ENCODE results near the gene TIGD1.
"Not testable (repeated sequence)": the region's sequence is repeated elsewhere in the genome, so short reads cannot be mapped to it uniquely, and the experiment has no call there.

The TIGD1 gene

DNA sequence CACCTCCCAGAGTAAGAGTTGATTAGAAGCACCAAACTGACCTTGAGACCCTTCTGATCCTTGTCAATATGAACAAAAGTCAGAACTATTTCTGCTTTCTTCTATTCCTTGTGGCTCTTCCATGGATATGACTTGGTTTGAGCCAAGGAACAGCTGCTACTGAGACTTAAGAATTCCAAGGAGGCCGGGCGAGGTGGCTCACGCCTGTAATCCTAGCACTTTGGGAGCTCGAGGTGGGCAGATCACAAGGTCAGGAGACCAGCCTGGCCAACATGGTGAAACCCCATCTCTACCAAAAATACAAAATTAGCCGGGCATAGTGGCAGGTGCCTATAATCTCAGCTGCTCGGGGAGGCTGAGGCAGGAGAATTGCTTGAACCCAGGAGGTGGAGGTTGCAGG is 20.1 kb upstream of the TIGD1 start:
- DNase-seq (ENCODE audit: low read depth): not testable (repeated sequence)

DNA sequence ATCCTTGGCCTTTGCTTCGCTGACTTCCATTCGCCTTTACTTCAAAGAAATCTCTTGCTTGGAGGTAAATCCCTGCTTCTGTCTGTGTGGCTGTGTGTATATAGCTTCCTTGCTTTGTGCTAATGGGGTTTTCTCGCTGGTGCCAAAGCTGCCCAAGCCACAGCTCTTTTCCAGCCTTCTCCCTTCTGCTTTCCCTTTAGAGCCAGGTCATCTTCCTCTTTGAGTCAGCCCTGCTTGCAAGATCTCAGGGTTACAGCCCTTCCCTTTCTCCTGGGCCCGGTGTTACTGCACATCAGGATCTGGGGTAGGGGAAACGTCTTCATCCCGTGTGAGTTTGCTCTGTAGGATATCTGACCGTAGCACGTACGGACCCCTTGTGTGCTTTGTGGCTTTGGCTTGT is 19.2 kb upstream of the TIGD1 start:
- DNase-seq (ENCODE audit: low read depth): no peak

DNA sequence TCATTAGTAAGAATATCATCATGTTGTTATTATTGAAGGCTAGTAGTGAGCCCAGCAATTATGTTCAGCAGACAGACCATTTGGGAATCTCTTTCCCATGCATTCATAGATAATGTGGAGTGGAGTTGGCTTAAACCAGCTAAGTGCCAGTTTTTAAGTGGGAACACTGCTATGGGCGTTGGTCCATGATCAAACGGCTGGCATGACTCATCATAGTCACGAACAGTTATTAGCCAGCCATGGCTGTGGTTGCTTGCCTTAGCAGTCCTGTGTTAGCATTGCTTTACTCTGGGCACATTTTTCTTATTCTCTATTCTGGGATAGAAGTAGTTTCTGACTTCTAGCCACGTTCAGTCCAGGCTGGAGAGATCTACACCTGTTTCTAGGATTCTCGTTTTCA is 17.8 kb upstream of the TIGD1 start:
- no peak for DNase-seq (ENCODE audit: low read depth)

DNA sequence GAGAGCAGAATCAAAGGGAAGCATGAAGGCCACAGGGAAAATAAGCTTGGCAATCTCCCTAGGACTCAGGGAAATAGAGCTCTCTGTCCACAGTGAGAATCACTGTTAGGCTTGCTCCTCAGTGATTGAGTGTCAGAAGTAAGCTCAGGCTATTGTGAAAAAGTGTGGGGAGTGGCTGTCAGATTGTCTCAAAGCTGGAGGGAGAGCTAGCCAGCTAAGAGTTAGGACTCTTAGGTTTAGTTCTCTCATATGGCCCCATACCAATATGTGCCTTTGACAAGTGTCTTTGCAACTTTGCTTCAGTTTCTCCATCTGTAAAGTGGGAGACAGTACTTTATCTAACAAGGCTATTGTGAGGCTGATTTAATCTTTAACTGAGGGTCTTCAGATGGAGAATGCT is 17.4 kb upstream of the TIGD1 start:
- no peak for DNase-seq (ENCODE audit: low read depth)

DNA sequence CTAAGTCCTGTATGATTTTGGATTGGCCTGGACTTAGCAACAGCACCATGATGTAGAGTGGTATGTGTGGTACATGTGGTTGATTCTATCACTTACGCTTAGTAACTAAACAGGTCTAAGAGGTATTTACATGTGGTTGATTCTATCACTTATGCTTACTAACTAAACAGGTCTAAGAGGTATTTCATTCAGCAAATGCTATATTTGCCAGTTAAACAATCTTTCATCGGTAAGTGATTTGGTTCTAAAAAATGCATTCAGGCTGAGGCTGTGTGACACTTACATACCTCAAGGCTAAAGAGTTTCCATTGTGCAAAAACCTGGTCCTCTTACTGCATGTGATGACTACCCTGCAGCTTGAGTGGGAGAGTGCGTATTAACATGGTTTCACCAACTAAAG is 13.2 kb upstream of the TIGD1 start:
- no peak for DNase-seq (ENCODE audit: low read depth)

DNA sequence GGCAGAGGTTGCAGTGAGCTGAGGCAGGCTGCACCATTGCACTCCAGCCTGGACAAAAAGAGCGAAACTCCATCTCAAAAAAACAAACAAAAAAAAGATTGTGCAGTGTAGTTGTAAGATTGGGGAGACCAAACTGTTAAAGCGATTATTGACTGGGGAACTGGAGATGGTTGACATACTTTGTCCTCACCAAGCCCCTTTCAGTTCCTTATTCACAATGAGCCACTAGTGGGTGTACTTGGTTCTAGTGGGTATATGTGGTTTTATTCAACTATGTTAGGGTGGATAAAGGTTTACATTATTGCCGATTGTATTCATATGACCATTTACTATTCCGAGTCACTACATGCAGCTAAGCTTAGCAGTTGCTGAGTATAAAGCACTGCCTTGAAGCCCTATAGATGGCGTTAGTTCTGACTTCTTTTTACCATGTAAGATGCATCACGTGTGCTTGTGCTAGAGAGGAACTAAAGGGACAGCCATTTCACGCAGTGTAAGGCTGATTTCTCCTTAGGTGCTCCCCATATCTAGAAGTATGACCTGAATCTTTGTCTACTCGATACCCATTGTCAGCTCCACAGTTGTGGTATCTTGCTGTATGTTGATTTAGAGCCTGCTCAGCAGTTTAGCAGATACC is 12.3 kb upstream of the TIGD1 start:
- no peak for DNase-seq (ENCODE audit: low read depth)

DNA sequence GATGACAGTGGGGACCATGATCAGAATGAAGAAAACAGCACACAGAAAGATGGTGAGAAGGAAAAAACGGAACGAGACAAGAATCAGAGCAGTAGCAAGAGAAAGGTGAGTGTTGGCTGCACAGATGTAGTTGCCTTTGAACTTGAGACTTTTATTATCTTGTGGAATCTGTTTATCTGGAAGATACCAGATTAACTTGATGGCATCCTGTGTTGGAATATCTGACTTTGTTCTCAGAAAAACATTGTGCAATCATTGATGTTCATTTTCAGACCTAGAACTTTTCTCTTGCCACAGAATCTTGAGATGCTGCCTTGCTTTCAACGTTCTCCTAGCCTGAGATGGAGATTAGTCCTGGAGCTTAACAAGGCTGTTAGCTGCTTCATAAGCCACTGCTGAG is 6.1 kb upstream of the TIGD1 start:
- no peak for DNase-seq (ENCODE audit: low read depth)

DNA sequence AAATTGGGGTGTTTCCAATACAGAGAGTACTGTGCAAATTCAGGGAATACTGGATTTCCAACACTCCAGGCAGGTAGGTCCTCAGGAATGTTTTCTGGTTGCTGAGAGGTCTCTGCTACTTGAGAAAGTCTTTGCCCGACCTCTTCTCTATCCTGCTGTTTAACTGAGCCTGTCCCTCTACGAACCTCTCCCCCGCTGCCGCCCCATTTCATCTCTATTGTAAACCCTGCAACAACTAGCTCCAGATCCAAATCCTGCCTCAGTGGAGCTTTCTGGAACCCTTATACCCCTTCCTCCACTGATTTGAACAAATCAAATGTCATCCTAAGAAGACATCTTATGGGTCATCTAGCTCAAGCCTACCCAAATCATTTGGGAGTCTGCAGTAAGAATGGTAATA is 1.4 kb upstream of the TIGD1 start:
- DNase-seq (ENCODE audit: low read depth): no peak

DNA sequence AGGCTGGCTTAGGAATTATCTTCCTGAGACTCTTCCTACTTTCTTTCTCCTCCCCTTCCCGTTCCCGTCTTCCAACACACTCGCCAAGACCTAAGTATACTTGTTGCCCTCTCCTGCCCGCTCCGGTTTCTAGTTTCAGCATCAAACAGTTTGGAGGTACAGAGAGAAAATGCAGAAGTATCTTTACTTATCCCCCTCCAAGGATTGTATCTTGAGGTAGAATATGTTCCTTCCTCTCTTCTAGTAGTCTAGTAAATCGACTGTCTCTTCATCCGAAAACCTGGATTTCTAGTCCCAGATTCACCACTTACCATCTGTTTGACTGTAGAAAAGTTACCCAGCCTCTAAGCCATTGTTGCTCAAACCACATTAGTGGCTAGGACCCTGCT is 887 bp upstream of the TIGD1 start:
- no peak for DNase-seq (ENCODE audit: low read depth)

DNA sequence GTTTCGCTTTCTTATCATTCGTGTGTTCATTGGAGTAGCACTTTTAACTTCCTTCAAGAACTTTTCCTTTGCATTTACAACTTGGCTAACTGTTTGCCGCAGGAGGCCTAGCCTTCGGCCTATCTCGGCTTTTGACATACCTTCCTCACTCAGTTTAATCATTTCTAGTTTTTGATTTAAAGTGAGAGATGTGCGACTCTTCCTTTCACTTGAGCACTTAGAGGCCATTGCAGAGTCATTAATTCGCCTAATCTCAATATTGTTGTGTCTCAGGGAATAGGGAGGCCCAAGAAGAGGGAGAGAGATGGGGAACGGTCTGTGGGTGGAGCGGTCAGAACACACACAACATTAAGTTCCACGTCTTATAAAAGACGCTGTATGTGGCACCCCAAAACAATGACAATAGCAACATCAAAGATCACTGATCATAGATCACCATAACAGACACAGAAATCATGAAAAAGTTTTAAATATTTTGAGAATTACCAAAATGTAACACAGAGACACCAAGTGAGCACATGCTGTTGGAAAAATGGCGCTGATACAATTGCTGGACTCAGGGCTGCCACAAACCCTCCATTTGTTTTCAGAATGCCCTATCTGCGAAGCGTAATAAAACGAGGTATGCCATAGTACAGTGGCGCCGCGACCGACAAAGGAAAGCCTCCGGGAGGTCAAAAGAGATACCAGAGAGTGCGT is 553 bp downstream of the TIGD1 start:
- no peak for DNase-seq (ENCODE audit: low read depth)

DNA sequence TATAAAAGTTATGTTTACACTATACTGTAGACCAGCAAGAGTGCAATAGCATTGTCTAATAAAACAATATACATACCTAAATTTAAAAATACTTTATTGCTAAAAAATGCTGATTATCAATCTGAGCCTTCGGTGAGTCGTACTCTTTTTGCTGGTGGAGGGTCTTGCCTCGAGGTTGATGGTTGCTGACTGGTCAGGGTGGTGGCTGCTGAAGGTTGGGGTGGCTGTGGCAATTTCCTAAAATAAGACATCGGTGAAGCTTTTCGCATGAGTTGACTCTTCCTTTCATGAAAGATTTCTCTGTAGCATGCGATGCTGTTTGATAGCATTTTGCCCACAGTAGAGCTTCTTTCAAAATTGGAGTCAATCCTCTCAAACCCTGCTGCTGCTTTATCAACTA is 2.4 kb downstream of the TIGD1 start:
- DNase-seq (ENCODE audit: low read depth): no peak

DNA sequence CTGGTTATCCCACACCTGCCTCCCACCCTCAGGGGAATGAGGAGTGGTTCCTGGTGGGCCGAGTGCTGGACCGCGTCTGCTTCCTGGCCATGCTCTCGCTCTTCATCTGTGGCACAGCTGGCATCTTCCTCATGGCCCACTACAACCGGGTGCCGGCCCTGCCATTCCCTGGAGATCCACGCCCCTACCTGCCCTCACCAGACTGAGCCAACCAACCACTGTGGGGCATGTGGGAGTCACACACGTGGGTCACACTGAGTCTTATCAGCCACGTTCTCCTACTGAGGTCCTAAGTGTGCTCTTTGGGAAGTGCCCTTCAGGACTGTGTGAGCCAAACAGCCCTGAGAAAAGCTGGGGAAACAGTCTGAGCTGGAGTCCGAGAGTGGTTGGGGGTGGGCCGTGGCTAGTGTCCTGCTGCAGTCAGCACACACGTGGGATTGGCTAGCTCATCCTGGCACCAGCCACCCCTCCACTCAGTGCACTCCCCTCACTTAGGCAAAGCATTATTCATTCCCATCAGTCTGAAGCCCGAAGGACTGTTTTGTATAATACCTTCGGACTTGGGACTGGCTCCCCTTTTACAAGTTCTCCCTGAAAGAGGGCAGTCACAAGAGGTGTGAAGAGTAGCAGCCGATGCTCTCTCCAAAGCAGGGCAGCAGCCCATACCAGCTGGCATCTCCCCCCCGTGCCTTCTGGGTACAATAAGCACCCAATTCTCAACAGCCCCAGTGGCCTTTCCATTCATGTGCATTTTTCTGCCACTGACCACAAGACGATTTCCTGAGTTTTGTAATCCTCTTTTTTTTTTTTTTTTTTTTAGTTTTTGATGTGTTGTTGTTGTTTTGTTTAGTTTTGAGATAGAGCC is 4.6 kb downstream of the TIGD1 start:
- no peak for DNase-seq (ENCODE audit: low read depth)

DNA sequence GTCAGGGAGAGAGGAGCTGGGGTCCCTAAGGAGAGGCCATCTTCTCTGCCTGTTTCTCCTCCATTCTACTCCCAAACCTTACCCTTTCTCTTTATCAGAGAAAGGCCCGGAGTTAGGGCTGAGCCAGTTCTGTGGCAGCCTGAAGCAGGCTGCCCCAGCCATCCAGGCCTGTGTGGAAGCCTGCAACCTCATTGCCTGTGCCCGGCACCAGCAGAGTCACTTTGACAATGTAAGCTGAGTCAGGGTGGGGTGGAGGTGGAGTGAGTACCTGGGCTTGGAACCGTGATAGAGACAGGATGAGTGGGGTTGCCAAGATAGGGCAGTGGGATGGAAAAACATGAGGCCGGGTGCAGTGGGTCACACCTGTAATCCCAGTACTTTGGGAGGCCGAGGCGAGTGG is 5.7 kb downstream of the TIGD1 start:
- DNase-seq (ENCODE audit: low read depth): no peak

DNA sequence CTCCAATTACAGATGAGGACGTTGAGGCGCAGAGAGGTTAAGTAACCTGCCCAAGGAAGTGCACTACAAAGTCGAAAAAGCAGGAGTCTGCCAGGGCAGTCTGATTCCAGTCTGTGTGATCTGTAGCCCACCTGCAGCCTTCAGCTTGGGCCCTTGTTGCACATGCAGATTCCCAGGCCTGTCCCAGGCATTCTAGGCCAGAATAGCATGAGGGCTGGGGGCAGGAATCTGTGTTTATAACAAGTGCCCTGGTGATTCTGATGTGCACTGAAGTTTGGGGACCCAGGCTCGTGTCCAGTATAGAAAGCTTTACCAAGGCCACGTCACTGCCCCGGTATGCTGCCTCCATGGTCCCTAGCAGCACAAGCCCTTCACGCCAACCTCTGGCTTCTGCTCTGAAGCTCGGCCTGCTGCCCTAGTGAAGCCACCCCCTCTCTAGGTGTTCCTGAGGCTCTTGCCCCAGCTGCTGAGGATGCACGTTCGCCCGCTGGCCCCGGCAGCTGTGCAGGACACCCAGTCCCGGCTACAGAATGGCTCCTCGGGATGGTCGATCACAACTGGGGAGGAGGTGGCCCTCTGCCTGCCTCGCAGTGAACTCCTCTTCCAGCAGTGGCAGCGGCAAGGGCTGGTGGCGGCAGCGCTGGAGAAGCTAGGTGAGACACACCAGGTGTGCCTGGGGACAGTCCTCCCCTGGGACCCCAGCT is 6.3 kb downstream of the TIGD1 start:
- no peak for DNase-seq (ENCODE audit: low read depth)

DNA sequence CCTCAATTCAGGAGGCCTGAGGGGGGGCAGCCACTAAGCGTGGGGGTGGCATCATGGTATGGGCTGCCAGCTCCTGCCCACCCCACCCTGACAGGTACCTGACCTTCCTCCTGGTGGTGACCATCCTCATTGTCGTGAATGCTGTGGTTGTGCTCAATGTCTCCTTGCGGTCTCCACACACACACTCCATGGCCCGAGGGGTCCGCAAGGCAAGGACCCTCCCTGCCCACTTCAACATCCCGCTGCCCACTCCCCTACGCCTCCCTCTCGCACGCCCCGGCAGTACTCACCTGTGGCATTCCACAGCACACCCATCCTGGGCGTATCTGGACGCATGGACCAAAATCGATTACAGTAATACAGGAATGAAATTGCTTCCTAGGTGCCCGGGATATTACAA is 6.9 kb downstream of the TIGD1 start:
- no peak for DNase-seq (ENCODE audit: low read depth)

DNA sequence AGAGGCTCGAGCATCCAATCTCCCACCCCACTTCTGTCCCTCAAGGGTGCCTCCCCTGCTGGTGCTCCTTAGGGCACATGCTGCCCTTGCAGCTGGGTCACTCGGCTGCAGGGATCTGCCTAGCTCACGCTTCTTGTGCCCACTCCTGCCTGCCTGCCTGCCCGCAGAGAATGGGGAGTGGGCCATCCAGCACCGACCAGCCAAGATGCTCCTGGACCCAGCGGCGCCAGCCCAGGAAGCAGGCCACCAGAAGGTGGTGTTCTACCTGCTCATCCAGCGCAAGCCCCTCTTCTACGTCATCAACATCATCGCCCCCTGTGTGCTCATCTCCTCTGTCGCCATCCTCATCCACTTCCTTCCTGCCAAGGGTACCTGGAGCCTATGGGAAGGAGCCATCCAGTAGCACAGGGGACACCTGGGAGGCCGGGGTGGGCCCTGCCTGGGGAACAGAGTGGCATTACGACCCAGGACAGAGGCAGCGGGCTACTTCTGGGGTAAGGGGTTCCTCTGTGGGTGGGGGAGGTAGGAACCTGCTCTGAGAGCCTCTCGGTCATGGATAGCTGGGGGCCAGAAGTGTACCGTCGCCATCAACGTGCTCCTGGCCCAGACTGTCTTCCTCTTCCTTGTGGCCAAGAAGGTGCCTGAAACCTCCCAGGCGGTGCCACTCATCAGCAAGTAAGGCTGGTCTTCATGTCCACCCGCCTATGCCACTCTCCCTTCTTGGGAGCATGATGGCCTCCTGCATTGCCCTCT is 7.5 kb downstream of the TIGD1 start:
- no peak for DNase-seq (ENCODE audit: low read depth)

DNA sequence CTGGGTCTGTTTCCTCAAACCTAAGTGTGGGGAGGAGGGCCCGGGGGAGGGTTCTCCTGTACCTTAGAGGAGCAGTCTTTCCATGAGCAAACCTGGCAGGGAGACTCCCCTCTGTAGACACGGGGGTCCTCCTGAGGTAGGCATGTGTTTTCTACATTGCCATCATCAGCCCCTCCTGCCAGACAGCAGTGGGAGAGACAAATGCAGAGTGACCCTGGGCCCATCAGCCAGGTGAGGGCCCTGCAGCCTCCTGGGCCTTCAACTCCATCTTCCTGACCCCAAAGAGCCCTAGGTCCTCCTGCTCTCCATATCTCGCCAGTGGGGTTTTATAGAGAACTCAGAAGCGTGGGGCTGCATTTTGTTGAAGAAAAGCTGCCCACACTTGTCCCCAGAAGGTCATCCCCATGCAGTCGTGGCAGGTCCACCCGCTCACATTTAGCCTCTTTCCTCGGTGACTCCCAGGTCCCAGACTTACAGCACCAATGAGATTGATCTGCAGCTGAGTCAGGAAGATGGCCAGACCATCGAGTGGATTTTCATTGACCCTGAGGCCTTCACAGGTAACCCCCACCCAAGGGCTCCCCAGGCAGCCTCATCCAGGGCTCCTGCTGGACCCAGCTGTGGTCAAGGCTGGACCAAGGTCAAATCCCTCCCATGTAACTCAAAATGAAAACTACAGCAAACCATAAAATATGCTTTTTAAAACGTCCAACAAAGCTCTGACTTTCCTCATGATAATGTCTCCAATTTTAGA is 8.2 kb downstream of the TIGD1 start:
- no peak for DNase-seq (ENCODE audit: low read depth)

DNA sequence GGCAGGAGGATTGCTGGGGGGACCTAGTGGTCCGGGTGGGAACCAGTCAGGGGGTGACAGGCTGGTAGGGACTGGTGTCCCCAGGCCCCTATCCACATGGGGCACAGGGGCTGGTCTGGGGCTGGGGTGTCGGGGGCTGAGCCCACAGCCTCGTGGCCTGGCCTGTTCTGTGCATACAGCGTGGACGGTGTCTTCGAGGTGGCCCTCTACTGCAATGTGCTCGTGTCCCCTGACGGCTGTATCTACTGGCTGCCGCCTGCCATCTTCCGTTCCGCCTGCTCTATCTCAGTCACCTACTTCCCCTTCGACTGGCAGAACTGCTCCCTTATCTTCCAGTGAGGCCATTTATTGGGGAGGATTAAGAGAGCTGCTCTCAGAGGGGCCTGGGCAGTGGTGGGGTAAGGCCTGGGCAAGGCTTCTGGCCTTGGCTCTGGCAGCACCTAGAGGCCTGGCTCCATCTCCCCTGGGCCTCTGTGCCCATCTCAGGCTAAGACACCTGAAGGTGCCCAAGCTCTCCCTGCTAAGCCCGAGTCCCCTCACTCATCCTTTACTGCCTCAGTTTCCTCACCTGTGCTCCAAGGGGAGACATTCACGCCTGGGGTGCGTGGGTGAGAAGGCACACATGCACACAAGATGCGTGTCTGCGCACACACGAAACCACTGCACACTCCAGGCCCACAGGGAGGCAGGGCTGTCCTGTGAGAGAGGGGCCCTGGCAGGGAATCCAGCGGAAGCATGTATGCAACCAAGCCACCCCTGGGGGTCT is 9.0 kb downstream of the TIGD1 start:
- no peak for DNase-seq (ENCODE audit: low read depth)

DNA sequence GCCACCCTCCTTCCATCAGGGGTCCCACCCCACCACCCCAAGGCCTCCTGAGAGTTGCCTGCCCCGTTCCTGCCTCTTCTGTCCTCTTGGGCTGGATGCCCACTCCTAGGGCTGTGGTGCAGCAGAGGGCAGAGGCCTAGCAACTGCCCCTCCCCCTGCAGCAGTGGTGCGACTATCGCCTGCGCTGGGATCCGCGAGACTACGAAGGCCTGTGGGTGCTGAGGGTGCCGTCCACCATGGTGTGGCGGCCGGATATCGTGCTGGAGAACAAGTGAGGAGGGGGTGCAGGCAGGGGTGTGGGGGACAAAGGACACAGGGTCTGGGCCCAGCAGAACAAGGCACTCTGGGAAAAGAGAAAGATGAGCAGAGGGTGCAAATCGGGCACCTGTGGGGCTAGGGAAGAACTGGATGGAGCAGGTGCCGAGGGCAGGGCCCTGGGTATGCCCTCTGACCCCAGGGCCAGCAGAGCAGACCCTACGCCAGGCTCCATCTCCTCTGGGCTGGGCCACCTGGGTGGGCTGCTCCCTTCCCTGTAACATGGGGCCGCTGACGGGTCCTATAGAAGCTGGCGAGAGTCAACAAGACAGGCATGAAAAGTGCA is 9.8 kb downstream of the TIGD1 start:
- DNase-seq (ENCODE audit: low read depth): no peak
